Memory B cell (primary cell): ENCODE results near the gene AGRN.
"Not testable (repeated sequence)": the region's sequence is repeated elsewhere in the genome, so short reads cannot be mapped to it uniquely, and the experiment has no call there.

Source experiments
- ATAC-seq: fragments of 150-1000 bp; cut with Tn5 transposase; 2 replicates; pipeline ENCODE4 v1.10.0; 2021; ENCODE audit warnings: low read depth, mild to moderate bottlenecking, moderate library complexity
- DNase-seq, 2 donors: peaks; one replicate each; pipeline ENCODE4 v3.0.0; 2022; ENCODE audit warnings: low spot score in 2 of 2
- H3K27ac Mint-ChIP-seq: one replicate; pipeline ENCODE4 v1.8.0; 2022; ENCODE audit warnings: mild to moderate bottlenecking, moderate library complexity, mixed read lengths
- H3K27me3 Mint-ChIP-seq: one replicate; pipeline ENCODE4 v1.8.0; 2022; ENCODE audit warnings: mixed read lengths
- H3K36me3 Mint-ChIP-seq: one replicate; pipeline ENCODE4 v1.8.0; 2022; ENCODE audit warnings: mild to moderate bottlenecking, mixed read lengths
- H3K4me1 Mint-ChIP-seq: one replicate; pipeline ENCODE4 v1.8.0; 2022; ENCODE audit warnings: mixed read lengths
- H3K4me3 Mint-ChIP-seq: one replicate; pipeline ENCODE4 v1.8.0; 2022; ENCODE audit warnings: mild to moderate bottlenecking, moderate library complexity, mixed read lengths
- H3K9me3 Mint-ChIP-seq: one replicate; pipeline ENCODE4 v1.8.0; 2022; ENCODE audit warnings: mixed read lengths

The AGRN gene

DNA sequence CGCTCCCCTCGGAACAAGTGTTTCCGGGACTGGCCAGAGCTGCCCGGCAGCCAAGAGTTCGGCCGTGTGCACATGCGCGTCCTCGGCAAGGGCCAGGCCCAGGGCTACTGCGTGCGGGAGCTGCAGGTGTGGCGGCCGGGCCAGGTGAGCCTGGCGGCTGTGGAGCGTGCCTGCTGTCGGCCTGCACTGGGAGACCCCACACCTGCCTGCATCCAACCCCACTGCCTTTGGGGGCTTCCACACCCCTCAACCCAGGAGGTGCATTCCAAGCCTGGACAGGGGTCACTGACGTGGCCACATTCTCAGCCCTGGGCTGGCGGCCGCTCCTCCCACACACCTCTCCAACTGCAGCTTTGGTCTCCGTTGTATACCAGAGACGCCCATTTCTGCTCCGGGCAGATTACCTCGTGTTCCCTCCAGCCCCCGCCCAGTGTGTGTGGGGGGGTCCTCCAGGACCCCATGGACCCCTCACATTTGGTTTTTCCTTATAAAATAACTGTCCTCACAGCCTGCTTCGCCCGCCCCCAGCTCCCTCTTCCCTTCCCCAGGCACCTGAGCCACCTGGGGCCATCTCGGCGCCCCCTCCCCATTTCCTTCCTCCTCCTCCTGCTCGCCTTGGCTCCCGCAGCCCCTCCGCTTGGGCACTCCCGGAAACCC, 48.1 kb downstream of the AGRN start:
- no peak for DNase-seq
- Mint-ChIP-seq H3K9me3 (no peaks in the 10 kb centered on the region), H3K36me3 (peaks cover 2% of the 10 kb centered on the region), H3K4me3 (peak overlapping the region; percentile 82), H3K27ac (peak overlapping the region; percentile 98), H3K4me1 (peaks cover 14% of the 10 kb centered on the region), H3K27me3 (no peaks in the 10 kb centered on the region)
- no peak for ATAC-seq

DNA sequence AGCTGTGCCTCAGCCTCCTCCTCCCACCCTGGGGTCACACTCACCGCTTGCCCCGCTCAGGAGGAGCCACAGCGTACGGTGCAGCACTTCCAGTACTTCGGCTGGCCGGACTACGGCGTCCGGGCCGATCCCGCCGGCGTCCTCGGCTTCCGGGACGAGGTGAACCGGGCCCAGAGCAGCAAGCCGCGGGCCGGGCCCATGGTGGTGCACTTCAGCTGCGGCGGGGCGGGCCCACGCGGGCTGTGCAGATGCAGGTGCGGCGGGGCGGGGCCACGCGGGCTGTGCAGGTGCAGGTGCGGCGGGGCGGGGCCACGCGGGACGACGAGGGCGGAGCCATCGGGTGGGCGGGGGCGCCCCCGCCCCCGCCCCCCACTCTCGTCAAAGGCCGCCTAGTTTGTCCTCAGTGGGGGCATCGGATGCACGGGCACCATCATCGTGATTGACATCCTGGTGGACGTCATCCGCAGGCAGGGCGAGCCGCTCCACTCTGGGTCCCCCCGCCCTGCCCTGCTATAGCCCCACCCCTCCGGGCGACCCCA, 48.7 kb downstream of the AGRN start:
- Mint-ChIP-seq H3K27ac (peak overlapping the region; percentile 98), H3K27me3 (no peaks in the 10 kb centered on the region)
- peak; percentile 82 to 88 for DNase-seq

DNA sequence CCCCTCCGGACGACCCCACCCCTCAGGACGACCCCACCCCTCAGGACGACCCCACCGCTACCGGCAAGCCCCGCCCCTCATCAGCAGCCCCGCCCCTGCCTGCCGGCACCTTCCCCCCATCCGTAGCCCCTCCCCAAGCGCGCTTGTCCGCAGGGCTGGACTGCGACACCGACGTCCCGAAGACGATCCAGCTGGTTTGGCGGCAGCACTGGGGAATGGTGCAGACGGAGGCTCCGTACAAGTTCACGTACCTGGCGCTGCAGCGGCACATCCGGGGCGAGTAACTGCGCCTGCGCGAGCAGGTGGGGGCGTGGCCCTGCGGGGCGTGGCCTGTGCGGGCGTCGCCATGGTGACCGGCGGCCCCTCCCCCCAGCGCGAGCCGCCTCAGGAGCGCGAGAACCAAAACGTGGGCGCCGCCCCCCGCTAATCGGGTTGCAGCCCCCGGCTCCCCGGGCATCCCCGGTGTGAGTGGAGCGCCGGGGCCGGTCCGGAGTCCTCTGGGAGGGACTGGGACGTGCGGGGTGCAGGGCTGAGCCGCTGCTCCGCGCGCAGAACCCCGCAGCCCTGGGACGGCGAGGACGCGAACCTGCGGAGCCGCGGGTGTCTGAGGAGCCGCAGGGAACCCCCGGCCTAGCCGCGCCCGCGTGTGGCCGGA, 49.3 kb downstream of the AGRN start:
- Mint-ChIP-seq H3K27ac (peak overlapping the region; percentile 98), H3K4me1 (peaks cover 12% of the 10 kb centered on the region), H3K4me3 (peak overlapping the region; percentile 87), H3K36me3 (peaks cover 2% of the 10 kb centered on the region), H3K9me3 (no peaks in the 10 kb centered on the region), H3K27me3 (no peaks in the 10 kb centered on the region)
- peak; percentile 44 for ATAC-seq
- peak; percentile 98 to 99 for DNase-seq

More for the DNA sequence above, 48.7 kb downstream of the AGRN start:
- ATAC-seq = peak; percentile 65
- Mint-ChIP-seq H3K36me3 (peaks cover 2% of the 10 kb centered on the region), H3K4me3 (peak overlapping the region; percentile 82), H3K4me1 (peaks cover 14% of the 10 kb centered on the region), H3K9me3 (no peaks in the 10 kb centered on the region)

GRCh38 chr1:1069711-1070676, 50.1 kb downstream of the AGRN start:
- Mint-ChIP-seq H3K27me3 (peaks cover 4% of the 10 kb centered on the region), H3K27ac (peak overlapping the region; percentile 98), H3K36me3 (peaks cover 2% of the 10 kb centered on the region), H3K4me1 (peaks cover 11% of the 10 kb centered on the region), H3K9me3 (no peaks in the 10 kb centered on the region), H3K4me3 (peak overlapping the region; percentile 89)
- peak; percentile 58 for ATAC-seq
- DNase-seq = peak; percentile 67 to 70

- peaks cover 11% of the 10 kb centered on the region for H3K4me1 Mint-ChIP-seq
- H3K9me3 Mint-ChIP-seq = no peaks in the 10 kb centered on the region
- DNase-seq (no peak), ATAC-seq (no peak)
- peak overlapping the region; percentile 98 for H3K27ac Mint-ChIP-seq
- peaks cover 2% of the 10 kb centered on the region for H3K36me3 Mint-ChIP-seq
- H3K4me3 Mint-ChIP-seq = no peak overlapping the region
- peaks cover 4% of the 10 kb centered on the region for H3K27me3 Mint-ChIP-seq
Observed at GRCh38 chr1:1071486-1072298, 51.8 kb downstream of the AGRN start.

DNA sequence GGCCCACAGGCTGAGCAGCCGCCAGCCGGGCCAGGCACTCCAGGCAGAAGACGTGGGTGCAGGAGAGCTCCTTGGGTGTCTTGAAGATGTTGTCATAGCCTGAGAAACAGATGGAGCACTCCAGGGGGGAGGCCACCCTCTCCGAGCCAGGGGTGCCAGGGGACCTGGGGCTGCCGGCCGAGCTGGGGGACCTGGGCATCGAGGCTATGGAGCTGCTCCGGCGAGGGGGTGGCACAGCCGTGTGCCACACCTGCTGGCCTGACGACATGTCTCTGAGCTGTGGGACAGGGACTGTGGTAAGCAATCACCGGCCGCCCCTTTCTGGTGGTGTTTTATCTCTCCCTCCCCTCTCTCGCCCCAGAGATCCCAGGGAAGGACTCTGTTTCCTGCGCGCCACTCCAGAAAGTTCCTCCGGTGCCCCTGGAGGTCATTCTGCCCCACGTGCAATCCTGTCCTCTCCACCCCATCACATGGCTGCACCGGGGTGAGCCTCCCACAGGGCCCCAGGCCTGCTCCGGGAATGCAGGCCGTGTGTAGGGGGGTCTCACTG, 52.5 kb downstream of the AGRN start:
- ATAC-seq (no peak), DNase-seq (no peak)
- H3K9me3 Mint-ChIP-seq = no peaks in the 10 kb centered on the region
- peaks cover 4% of the 10 kb centered on the region for H3K27me3 Mint-ChIP-seq
- H3K4me3 Mint-ChIP-seq = no peak overlapping the region
- peaks cover 2% of the 10 kb centered on the region for H3K36me3 Mint-ChIP-seq
- no peak overlapping the region for H3K27ac Mint-ChIP-seq
- H3K4me1 Mint-ChIP-seq = peaks cover 11% of the 10 kb centered on the region

GRCh38 chr1:1072849-1073742, 53.2 kb downstream of the AGRN start:
- ATAC-seq = no peak
- no peaks in the 10 kb centered on the region for H3K9me3 Mint-ChIP-seq
- H3K4me3 Mint-ChIP-seq = no peak overlapping the region
- DNase-seq = no peak
- H3K27me3 Mint-ChIP-seq = peaks cover 4% of the 10 kb centered on the region
- peaks cover 11% of the 10 kb centered on the region for H3K4me1 Mint-ChIP-seq
- peaks cover 2% of the 10 kb centered on the region for H3K36me3 Mint-ChIP-seq
- H3K27ac Mint-ChIP-seq = no peak overlapping the region

DNA sequence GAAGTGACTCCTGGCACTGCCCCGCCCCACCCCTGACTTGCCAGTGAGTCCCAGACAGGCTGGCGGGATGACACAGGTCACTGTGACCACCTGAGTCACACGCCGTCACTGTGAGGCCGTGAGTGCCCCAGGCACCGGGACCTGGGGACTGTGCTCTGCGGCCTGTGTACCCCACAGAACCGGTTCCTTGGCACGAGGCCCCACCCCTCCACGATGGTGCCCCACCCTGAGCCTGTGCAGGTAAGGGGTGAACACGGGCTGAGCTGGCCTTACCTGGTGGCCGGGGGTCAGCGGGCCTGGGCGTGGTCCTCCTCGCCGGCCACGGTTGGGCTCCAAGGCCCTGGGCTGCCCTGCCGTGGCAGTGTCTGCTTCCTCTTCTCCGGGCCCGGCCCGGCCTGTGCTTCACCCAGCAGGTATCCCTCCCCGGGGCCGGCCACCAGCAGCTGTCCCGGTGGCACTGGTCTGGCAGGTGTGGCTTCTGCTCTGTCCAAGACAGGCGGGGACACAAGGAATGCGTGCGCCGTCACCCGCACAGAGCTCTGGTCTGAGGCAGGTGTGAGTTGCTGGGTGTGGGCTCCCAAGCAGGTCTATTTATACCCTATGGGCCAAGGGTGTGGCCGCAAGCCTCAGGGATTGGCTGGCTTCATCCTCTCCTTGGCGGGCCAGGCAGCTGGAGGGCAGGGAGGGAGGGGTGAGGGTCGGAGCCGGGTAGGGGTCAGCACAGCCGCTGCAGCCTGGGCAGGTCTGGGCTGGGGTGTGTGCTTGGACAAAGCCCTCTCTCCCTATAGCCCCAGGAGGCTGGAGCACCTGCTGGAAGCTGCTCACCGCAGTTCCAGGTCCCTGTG, 54.0 kb downstream of the AGRN start, which contains the start of gene RNF223:
Gene RNF223, minus strand, starts transcription at position 564 of the 845 bp plus-strand sequence. CDS start 1,740 bp downstream, outside the sequence.
- peaks cover 4% of the 10 kb centered on the region for H3K27me3 Mint-ChIP-seq
- no peak within 1 kb of the TSS for H3K27ac Mint-ChIP-seq
- no peak for DNase-seq
- H3K4me1 Mint-ChIP-seq = peaks cover 7% of the 10 kb centered on the region
- H3K9me3 Mint-ChIP-seq = no peaks in the 10 kb centered on the region
- no peak for ATAC-seq
- H3K4me3 Mint-ChIP-seq = no peak within 1 kb of the TSS
- H3K36me3 Mint-ChIP-seq = no peaks in the 10 kb centered on the region

- ATAC-seq = no peak
- Mint-ChIP-seq H3K36me3 (no peaks in the 10 kb centered on the region), H3K4me1 (peaks cover 11% of the 10 kb centered on the region), H3K27ac (no peak overlapping the region), H3K4me3 (no peak overlapping the region), H3K27me3 (peaks cover 4% of the 10 kb centered on the region), H3K9me3 (no peaks in the 10 kb centered on the region)
- DNase-seq = no peak
Observed at GRCh38 chr1:1074631-1075147, 54.8 kb downstream of the AGRN start.

DNA sequence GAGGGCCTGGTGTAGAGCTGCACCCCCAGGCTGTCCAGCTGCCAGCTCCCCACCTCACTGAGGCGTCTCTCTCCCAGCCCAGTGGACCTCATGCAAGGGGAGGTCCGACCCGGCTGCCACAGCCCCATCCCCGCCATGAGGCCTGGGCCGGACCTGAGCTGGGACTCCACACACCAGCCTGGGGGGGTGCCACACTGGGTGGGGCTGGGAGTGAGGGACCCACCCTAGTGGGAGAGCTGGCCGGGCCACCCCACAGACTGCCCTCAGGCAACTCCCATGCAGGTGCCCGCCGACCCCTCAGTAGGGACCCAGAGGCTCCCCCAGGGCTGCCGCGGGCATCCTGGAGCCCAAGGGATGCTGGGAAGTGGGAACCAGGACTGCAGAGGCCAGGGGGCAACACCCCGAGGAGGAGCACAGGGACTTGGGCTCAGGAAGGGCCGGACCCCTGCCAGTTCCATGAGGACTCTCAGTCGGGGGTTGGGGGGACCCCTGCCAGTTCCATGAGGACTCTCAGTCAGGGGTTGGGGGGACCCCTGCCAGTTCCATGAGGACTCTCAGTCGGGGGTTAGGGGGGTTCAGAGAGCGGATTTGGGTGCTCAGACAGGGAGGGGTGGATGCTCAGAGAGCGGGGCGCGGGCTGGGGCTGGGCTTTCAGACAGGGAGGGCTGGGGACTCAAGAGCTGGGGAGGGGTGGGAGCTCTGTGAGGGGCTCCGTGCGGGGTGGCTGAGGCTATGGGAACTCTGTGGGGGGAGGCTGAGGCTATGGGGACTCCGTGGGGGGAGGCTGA, 55.4 kb downstream of the AGRN start:
- no peak overlapping the region for H3K27ac Mint-ChIP-seq
- no peak for ATAC-seq
- no peaks in the 10 kb centered on the region for H3K9me3 Mint-ChIP-seq

GRCh38 chr1:1077396-1077795, 57.5 kb downstream of the AGRN start:
- not testable (repeated sequence) for H3K4me3 Mint-ChIP-seq, H3K27ac Mint-ChIP-seq, H3K27me3 Mint-ChIP-seq, H3K36me3 Mint-ChIP-seq, DNase-seq, H3K9me3 Mint-ChIP-seq, ATAC-seq, H3K4me1 Mint-ChIP-seq

More for the DNA sequence above, 55.4 kb downstream of the AGRN start:
- no peak for DNase-seq
- no peak overlapping the region for H3K4me3 Mint-ChIP-seq
- H3K4me1 Mint-ChIP-seq = peaks cover 10% of the 10 kb centered on the region
- H3K27me3 Mint-ChIP-seq = peaks cover 4% of the 10 kb centered on the region
- no peaks in the 10 kb centered on the region for H3K36me3 Mint-ChIP-seq
